ENCODE data around the gene SLC17A8. TPM values are rescaled to one million over a fixed set of nuclear protein-coding genes. Genes with fewer than 3 reads are reported as not detected.

Gene SLC17A8
- total RNA-seq, 1 experiment from 2014 or later, result not detected

DNA sequence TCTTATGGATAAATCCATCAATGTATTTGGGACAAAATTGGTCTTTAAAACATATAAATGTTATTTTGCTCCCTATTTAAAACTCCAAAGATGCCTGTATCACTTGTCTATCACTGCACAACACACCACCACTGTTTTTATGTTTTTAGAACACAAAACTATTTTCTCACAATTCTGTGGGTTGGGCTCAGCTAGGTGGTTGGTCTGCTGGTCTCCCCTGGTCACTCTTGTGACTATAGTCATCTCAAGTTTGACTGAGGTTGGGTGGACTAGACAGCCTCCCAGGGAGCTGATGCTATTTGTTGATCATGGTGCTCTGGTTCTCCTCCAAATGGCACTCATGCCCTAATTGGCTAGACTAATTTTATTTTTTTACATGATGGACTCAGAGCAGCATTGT lies 77.3 kb downstream of the SLC17A8 start:
- Mint-ChIP-seq H3K9me3 (peaks cover 0 to 2% of the 10 kb centered on the region in 2 experiments; a peak in 3 of 5 replicates), H3K4me3 (no peak overlapping the region), H3K36me3 (ENCODE audit: insufficient read depth in 1 of 3, low read depth in 3 of 3) (no peaks in the 10 kb centered on the region; a peak in 2 of 7 replicates), H3K27me3 (ENCODE audit: low read depth) (no peaks in the 10 kb centered on the region), H3K27ac (no peak overlapping the region; a peak in 1 of 7 replicates), H3K4me1 (no peaks in the 10 kb centered on the region)
- H2AK5ac ChIP-seq (ENCODE audit: insufficient read length, low read length), result no peak overlapping the region
- H3K9me3 ChIP-seq (ENCODE audit: control insufficient read depth, low read depth, low read length), result no peaks in the 10 kb centered on the region
- H2BK5ac ChIP-seq (ENCODE audit: insufficient read length, low read length), result no peak overlapping the region
- no peak overlapping the region for H2AFZ ChIP-seq (ENCODE audit: low read length)
- H3K27me3 ChIP-seq (ENCODE audit: insufficient read depth, low read length), result no peaks in the 10 kb centered on the region
- H4K5ac ChIP-seq (ENCODE audit: insufficient read length, low read depth, low read length), result no peak overlapping the region
- no peaks in the 10 kb centered on the region for H3K23me2 ChIP-seq (ENCODE audit: insufficient read length, low read depth, low read length, poor library complexity, severe bottlenecking)
- H3K9ac ChIP-seq (ENCODE audit: extremely low read depth, insufficient read length, low read length), result no peak overlapping the region
- H3K18ac ChIP-seq (ENCODE audit: insufficient read length, low read depth, low read length), result no peak overlapping the region
- no peaks in the 10 kb centered on the region for H3K79me1 ChIP-seq (ENCODE audit: insufficient read depth, low read depth, low read length, poor library complexity, severe bottlenecking)
- no peak overlapping the region for H4K8ac ChIP-seq (replicated peaks; ENCODE audit: insufficient read length, low read depth, low read length)
- H4K20me1 ChIP-seq (ENCODE audit: control insufficient read depth, insufficient read depth, insufficient read length), result no peaks in the 10 kb centered on the region
- H3K56ac ChIP-seq (ENCODE audit: insufficient read length, low read depth, low read length), result no peak overlapping the region
- DNase-seq, result no peak
- H3K23ac ChIP-seq (ENCODE audit: insufficient read length, low read depth, low read length), result no peak overlapping the region
- H3K79me2 ChIP-seq (ENCODE audit: insufficient read depth, low read length), result no peaks in the 10 kb centered on the region
- H3K14ac ChIP-seq (ENCODE audit: insufficient read depth, low read length), result no peak overlapping the region
- no peak overlapping the region for H3K27ac ChIP-seq (ENCODE audit: insufficient read length, low read depth, low read length)
- H2BK120ac ChIP-seq (ENCODE audit: low read depth, low read length, poor library complexity, severe bottlenecking), result no peak overlapping the region
- no peak overlapping the region for H3T11ph ChIP-seq (ENCODE audit: low read length)
- TF ChIP-seq, protein P1, sequence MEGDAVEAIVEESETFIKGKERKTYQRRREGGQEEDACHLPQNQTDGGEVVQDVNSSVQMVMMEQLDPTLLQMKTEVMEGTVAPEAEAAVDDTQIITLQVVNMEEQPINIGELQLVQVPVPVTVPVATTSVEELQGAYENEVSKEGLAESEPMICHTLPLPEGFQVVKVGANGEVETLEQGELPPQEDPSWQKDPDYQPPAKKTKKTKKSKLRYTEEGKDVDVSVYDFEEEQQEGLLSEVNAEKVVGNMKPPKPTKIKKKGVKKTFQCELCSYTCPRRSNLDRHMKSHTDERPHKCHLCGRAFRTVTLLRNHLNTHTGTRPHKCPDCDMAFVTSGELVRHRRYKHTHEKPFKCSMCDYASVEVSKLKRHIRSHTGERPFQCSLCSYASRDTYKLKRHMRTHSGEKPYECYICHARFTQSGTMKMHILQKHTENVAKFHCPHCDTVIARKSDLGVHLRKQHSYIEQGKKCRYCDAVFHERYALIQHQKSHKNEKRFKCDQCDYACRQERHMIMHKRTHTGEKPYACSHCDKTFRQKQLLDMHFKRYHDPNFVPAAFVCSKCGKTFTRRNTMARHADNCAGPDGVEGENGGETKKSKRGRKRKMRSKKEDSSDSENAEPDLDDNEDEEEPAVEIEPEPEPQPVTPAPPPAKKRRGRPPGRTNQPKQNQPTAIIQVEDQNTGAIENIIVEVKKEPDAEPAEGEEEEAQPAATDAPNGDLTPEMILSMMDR (conservative IDR thresholded peaks at IDR 0.05), result no peak
- no peak overlapping the region for H2BK12ac ChIP-seq (ENCODE audit: insufficient read length, low read depth, low read length)
- no peak overlapping the region for H2BK20ac ChIP-seq (ENCODE audit: low read depth, low read length, poor library complexity, severe bottlenecking)
- no peak overlapping the region for H3K4ac ChIP-seq (ENCODE audit: low read depth, low read length)
- H3K4me2 ChIP-seq (ENCODE audit: insufficient read depth, insufficient read length, low read length), result no peak overlapping the region
- no peak overlapping the region for H4K91ac ChIP-seq (ENCODE audit: insufficient read length, low read depth, low read length)
- no peaks in the 10 kb centered on the region for H3K4me1 ChIP-seq (ENCODE audit: insufficient read depth, low read length)
- H2BK15ac ChIP-seq (ENCODE audit: low read depth, low read length), result no peak overlapping the region
